Measurements from ENCODE around the gene PADI4. TPM values are rescaled to one million over a fixed set of nuclear protein-coding genes. Genes with fewer than 3 reads are reported as not detected.

The PADI4 gene
- total and polyA plus RNA-seq, 2 of the 8 experiments (the other 6 are each of a cell fraction or from before 2014, with no cell fraction given), result 0.29 TPM; not detected in 1

DNA sequence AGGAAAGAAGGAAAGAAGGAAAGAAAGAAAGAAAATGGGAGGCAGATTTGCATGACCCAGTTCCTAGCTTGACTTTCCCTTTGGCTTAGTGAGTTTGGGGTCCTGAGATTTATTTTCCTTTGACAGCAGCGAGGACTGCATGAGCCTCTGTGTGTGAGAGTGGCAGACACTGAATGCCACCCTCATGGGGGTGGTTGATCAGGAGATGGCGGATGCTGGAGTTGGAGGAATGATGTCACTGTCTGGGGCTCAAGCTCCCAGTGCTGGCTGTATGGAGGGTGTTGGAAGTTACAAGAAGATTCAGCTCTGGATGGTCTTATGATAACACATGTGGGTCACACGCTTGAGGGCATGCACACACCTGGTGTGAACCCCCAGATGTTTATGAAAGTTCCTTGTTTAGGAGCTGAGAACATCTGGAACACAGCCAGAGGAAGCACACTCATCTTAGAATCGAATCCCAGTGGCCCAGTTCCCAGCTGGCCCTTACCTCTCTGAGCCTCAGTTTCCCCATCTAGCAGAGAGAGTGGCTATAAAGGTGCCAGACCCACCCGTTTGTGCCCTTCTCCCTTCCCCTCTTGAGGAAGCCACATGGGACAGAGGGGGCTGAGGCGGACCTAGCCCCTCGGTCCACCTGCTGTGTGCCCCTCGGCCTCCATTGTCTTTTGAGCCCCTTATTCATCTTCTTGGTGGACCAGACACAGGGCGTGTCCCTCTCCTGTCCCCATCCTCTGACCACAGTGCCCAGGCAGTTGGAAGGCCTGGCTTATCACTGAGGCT lies 5.7 kb downstream of the PADI4 start:
- TF ChIP-seq SAP30 (IDR thresholded peaks at IDR 0.05; ENCODE audit: insufficient read depth, insufficient replicate concordance, low read length), result no peak
- TF ChIP-seq POLR2AphosphoS5 (IDR thresholded peaks at IDR 0.05; ENCODE audit: low read depth, low read length), result no peak
- no peak for TF ChIP-seq GABPA (IDR thresholded peaks at IDR 0.05; ENCODE audit: borderline replicate concordance, insufficient read depth, low read length)
- no peak for TF ChIP-seq EZH2 (IDR thresholded peaks at IDR 0.05; ENCODE audit: low read depth, low read length, severe bottlenecking)
- TF ChIP-seq RAD21 (IDR thresholded peaks at IDR 0.05 in 1 of 2, conservative IDR thresholded peaks at IDR 0.05 in 1 of 2; ENCODE audit: low read depth in 2 of 2, low read length in 2 of 2), result no peak
- TF ChIP-seq KDM5A (IDR thresholded peaks at IDR 0.05; ENCODE audit: low read length), result no peak
- no peak for TF ChIP-seq RNF2 (IDR thresholded peaks at IDR 0.05; ENCODE audit: borderline replicate concordance, low read depth, low read length, missing control alignments, poor library complexity, severe bottlenecking)
- no peak for TF ChIP-seq KDM1A (IDR thresholded peaks at IDR 0.05; ENCODE audit: borderline replicate concordance, low read length)
- TF ChIP-seq GTF2F1 (IDR thresholded peaks at IDR 0.05; ENCODE audit: borderline replicate concordance, low read depth, low read length), result no peak
- TF ChIP-seq BCL11A (IDR thresholded peaks at IDR 0.05; ENCODE audit: low read depth in 2 of 2, low read length in 2 of 2), result no peak
- no peak for TF ChIP-seq POU5F1 (IDR thresholded peaks at IDR 0.05; ENCODE audit: low read depth, low read length)
- H3K4me3 ChIP-seq (ENCODE audit: extremely low read depth in 1 of 4, insufficient read depth in 2 of 4, low read depth in 3 of 4, low read length in 4 of 4), result no peak overlapping the region

More for the DNA sequence above, 5.7 kb downstream of the PADI4 start:
- Histone ChIP-seq H3K36me3 (ENCODE audit: control insufficient read depth in 2 of 4, insufficient read depth in 4 of 4, low read length in 3 of 4) (no peaks in the 10 kb centered on the region), H3K79me1 (ENCODE audit: low read depth, low read length) (no peaks in the 10 kb centered on the region), H4K91ac (replicated peaks; ENCODE audit: insufficient read length, low read length) (no peak overlapping the region), H3K27ac (ENCODE audit: low read depth, low read length) (no peak overlapping the region), H2BK15ac (ENCODE audit: low read length) (no peak overlapping the region), H3K18ac (ENCODE audit: extremely low read depth, low read length) (no peak overlapping the region), H3K4me2 (ENCODE audit: insufficient read depth in 1 of 2, low read depth in 2 of 2, low read length in 2 of 2) (no peak overlapping the region), H3K23me2 (ENCODE audit: low read depth, low read length) (no peaks in the 10 kb centered on the region), H3K23ac (ENCODE audit: insufficient read length) (no peak overlapping the region), H3K14ac (ENCODE audit: insufficient read length) (no peak overlapping the region), H3K27me3 (replicated peaks in 1 of 4; ENCODE audit: control insufficient read depth in 3 of 4, extremely low read depth in 1 of 4, insufficient read depth in 3 of 4, low read length in 3 of 4) (no peaks in the 10 kb centered on the region), H4K8ac (ENCODE audit: extremely low read depth, insufficient read depth, low read length) (no peak overlapping the region), H4K20me1 (replicated peaks in 1 of 2; ENCODE audit: control insufficient read depth in 1 of 2, insufficient read depth in 2 of 2, low read length in 2 of 2) (no peaks in the 10 kb centered on the region), H2AK5ac (ENCODE audit: low read depth, low read length) (0 out of 2 replicates have a peak overlapping the region, but pooled peaks have one; percentile 11), H2BK5ac (ENCODE audit: low read depth, low read length) (no peak overlapping the region), H3K9me3 (ENCODE audit: insufficient read depth in 2 of 2, low read depth in 1 of 2, low read length in 1 of 2) (no peaks in the 10 kb centered on the region), H3K4me1 (replicated peaks in 1 of 4; ENCODE audit: control insufficient read depth in 3 of 4, insufficient read depth in 4 of 4, low read length in 3 of 4) (peaks cover 6 to 31% (median 15%) of the 10 kb centered on the region in 4 experiments), H4K5ac (ENCODE audit: insufficient read length, low read depth, low read length) (no peak overlapping the region), H2AFZ (ENCODE audit: low read length) (no peak overlapping the region), H2BK12ac (ENCODE audit: low read depth, low read length) (peak overlapping the region; percentile 31; the same call in 1 of the 2 replicates), H3K79me2 (ENCODE audit: control insufficient read depth in 1 of 2, insufficient read depth in 2 of 2, low read length in 2 of 2) (no peaks in the 10 kb centered on the region), H3K9ac (replicated peaks in 1 of 4; ENCODE audit: extremely low read depth in 1 of 4, low read depth in 3 of 4, low read length in 3 of 4) (no peak overlapping the region; a peak in 1 of 7 replicates), H3K56ac (replicated peaks; ENCODE audit: insufficient read length, low read depth, low read length) (no peak overlapping the region), H3K4ac (replicated peaks; ENCODE audit: insufficient read length, low read depth, low read length) (no peak overlapping the region), H2BK120ac (replicated peaks; ENCODE audit: low read depth, low read length) (no peak overlapping the region), H2BK20ac (ENCODE audit: low read length) (0 out of 2 replicates have a peak overlapping the region, but pooled peaks have one; percentile 41)
- no peak for FAIRE-seq
- CTCF ChIA-PET (ENCODE audit: partially characterized antibody), result interaction anchor here (0.6 to 2.3 kb wide), 6 partner anchors 22 to 176 kb away, joined by 3 to 10 read pairs (median 4); no protein-coding TSS in a partner anchor
- no peak for DNase-seq (ENCODE audit: low read depth in 1 of 2, low spot score in 2 of 2)
- POLR2A ChIA-PET (ENCODE audit: partially characterized antibody), result interaction anchor here (1.1 kb wide), 1 partner anchor 9 kb away, joined by 3 read pairs; no protein-coding TSS in a partner anchor
- 95% methylated on average over 9 of the region's 9 CpGs; no CpG with 5 or more reads in 1 of the 2 experiments for WGBS, 2 experiments (ENCODE audit: extremely low coverage in 1 of 2, insufficient coverage in 1 of 2, insufficient read length in 1 of 2, insufficient replicate concordance in 2 of 2, low coverage in 1 of 2, low lambda C conversion rate in 2 of 2, missing lambda C conversion rate in 1 of 2)

Measured in H1 (cell line).